ENCODE data around the gene IQCN.

The IQCN gene

GRCh38 chr19:18208098-18208951, 65.9 kb downstream of the IQCN start:
- no peak for DNase-seq

Measured in NCI-H1436 treated with DMSO at 0.1 percent for 48 hours (cell line).